Activated CD8-positive, alpha-beta memory T cell treated with anti-CD3 and anti-CD28 coated beads, Interleukin-2, amount 50 U/mL, for 24 hours (primary cell): Measurements from ENCODE around the gene LRRC30.

Source experiments
- DNase-seq: peaks from one replicate; pipeline ENCODE4 v3.0.0-alpha.2; 2020; ENCODE audit errors: extremely low read depth

Gene LRRC30

DNA sequence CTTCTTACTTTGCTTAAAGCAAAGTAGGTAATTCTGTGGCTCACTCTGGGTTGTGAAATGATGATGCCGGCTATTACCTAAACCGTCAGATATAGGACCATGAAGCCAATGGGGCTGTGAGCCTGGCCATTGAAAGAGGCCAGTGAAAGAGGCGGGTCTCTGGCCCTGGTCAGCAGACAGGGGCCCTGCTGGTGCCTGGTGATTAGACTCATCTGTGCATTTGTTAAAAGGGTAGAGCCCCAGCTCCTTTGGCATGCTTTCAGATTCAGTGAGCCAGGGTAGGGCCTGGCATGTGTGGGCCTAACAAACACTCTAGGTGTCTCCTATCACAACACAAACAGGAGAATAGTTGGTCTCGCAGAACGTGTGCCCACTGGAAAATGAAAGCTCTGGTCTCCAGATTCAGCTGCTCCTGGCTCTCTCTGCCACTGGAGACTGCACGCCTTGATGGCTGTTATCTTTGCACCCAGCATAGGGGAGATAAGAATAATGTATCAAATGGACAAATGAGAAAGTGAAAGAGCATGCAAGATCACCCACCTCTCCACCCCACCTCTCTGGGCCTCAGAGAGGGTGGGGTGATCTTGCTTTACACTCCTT is 6.9 kb downstream of the LRRC30 start:
- DNase-seq = no peak

DNA sequence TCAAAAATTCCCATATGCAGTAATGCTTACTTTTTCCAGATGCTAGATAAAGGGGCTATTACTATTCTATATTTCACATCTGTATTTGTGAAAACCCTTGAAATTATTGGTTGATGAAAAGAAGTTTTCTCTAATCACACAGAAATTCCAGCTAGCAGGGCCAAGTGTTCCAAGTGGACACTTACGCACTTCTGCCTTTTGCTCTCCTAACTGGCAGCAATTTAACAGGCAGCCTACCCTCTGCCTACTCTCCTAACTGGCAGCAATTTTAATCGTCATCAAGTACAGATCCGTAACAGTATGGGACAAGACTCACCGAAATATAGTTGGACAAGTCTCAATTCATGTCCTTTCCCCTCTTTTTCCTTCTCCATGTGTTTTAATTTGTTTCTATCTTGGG is 12.0 kb downstream of the LRRC30 start:
- DNase-seq = no peak

DNA sequence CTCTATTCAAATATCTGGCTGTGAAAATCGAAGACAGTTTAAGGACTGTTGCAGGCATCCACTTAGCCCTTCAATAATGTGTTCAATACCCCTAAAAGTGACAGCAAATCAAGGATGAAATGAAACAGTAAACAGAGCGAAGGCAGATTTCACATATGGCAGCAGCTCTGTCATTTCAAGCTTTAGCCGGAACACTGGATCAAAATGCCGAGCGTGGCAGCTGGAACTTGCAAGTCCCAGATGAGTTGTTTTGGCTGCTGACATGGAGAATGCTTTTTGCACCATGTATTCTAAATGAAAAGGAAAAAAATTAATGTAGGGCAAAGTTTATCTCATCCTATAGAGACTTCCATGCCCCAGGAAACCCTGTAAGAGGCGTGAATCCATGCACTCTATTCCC is 18.0 kb downstream of the LRRC30 start:
- no peak for DNase-seq

DNA sequence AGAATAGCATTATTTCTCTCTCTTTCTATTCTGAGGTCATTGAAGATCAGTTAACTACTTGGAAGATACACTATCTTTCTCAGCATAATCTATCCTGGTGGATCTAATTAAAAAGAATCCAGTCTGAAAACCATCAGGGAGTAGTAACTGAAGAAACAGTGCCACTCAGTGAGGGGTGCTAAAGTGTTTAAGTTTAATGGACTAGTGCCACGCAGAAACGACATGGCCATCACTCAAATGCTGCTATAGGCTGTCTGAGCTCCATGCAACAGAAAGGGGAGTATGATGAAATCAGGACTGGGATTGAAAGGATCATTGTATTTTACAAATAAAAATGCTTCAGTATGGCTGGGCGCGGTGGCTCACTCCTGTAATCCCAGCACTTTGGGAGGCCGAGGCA is 23.3 kb downstream of the LRRC30 start:
- DNase-seq = no peak

DNA sequence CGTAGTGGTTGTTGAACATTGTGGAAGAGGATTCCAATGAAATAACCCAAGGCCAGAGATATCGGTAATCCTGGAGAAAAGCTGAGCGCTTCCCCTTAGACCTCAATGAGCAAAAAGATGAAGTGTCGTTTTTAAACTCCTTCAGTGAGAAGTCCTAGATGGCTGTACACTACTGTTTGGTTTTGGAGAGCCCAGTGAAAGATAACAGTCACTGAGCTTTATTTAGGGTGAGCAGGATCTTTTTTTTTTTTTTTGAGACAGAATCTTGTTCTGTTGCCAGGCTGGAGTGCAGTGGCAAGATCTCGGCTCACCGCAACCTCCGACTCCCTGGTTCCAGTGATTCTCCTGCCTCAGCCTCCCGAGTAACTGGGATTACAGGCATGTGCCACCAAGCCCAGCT is 24.2 kb downstream of the LRRC30 start:
- no peak for DNase-seq

DNA sequence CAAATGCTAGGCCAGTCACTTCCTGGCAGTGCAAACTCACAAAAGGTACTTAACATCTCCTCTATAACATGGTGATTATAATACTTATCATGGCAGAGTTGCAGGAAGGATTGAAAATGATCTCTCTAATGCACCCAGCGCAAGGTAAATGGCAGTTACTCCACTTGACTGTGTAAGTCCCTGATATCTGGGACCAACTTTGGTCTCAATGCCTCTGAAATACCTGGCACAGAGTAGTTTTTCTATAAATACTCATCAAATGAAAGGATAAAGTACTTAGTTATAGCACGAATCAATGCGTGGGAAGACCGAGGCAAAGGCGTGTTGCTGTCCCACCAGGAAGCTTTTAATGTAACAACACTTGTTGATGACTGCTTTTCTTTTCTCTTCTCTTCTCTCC is 24.8 kb downstream of the LRRC30 start:
- no peak for DNase-seq

DNA sequence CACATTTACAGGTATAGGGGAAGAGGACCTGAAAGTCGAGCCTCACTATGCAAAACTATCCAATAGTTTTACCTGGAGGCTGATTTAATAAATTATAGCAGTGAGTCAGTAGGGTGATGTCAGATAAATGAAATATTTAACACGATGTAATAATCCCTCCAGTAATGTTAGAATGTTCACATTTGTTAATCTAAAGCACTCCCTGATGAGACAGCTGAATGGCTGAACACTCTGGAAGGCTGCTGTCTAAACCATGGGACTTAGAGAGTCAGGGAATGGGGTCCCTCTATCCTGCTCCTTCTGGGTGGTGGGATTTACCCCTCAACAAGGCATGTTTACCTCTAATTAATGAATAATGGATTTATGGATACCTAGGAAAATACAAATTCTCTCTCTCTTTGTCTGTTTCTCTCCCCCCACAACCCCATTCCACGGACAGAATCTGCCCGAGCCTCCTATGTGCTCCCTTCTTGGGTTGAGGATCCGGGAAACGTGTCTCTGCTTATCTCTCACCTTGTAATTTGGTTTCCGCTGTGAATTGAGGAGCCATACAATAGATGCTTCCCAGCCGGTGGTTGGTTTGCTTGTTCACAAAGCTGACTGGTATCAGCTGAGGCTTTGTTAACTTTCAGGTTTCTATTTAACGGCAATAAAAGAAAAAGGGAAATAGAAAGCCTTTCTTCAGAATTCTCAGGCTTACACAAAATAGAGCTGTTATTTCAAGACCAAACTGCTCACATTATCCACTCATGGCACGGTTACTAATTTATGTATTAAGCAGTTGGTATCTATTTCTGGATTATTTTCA is 25.9 kb downstream of the LRRC30 start:
- no peak for DNase-seq

DNA sequence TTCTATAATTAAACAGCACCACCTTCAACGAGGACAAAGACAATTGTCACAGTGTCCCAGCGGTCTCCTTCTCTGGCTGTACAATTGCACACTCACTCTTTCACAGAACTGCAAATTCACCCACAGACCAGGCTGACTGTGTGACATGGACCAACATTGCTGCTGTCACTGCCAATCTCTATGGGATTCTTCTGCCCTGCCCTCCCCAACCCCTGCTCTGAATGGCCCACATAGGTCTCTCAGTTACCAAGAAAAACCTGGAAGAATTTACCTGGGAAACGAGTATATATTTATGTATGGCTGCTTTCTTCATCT is 26.5 kb downstream of the LRRC30 start:
- DNase-seq = no peak

DNA sequence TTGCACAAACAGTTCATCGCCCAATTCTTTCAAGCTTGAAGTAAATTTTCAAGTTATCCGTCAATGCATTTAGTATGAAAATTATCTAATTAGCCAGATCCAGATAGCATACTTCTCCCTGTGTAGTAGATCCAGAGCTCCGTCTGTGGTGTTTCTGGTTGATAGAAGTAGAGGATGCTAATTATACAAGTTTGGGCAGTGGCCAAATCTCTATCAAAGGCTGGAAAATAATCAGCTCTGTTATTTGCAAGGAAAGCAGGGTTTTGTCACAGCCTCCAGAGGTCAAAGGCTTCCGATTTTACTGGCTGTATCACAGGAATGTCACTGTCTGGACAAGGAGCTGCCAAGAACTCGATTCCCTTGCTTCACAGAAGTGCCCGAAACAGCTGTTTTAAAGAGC is 28.6 kb downstream of the LRRC30 start:
- DNase-seq = no peak

DNA sequence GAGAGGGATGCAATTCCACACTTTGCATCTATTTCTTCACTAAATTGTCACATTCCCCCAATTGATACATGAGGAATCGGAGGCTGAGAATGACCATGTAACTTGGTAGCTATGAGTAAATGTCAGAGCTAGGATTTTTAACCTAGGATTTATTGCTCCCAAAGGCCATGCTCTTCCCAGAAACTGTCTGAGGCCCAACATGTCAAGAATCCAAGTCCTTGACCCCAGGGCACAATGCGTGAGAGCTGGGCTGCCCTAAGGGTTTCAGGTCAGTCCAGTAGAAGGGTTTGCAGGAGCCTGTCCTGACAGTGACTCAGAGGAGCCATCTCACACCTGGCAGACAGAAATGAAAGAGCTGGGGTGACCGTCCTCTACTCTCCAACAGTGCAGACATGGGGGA is 30.3 kb downstream of the LRRC30 start:
- no peak for DNase-seq

DNA sequence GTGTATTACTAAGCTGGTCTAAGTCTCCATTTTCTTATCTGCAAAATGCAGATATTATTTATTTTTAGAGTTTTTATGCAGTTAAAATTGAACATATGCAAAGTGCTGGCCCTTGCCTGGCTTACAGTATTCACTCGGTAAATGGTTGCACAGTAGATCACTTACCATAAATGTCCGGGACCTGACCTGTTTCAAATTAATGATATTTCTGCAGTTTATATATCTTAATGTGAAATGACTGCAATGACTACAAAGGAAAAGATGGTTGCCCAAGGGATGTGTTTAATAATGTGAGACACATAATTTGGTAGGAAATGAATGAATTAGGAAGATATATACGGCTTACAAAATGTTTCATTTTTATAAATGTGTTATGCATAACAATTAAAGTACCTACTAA is 37.1 kb downstream of the LRRC30 start:
- no peak for DNase-seq

DNA sequence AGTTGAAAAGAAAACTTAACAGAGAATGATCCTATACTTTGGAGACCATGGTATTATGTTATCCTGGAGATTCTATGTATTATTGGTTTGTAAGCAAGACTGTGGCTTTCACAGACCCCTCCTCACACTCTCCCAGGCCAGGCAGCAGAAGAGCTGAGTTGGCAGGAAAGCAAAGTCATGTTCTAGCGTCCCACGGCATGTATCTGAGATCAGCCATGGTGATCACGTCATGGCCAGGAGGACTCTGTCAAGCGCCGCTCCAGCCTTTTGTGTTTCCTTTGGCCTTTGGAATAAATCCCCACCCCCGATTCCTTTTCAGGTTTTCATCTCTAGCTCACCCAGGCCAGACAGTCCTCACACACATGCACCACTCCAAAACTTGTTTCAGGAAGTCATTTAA is 39.1 kb downstream of the LRRC30 start:
- DNase-seq = no peak

DNA sequence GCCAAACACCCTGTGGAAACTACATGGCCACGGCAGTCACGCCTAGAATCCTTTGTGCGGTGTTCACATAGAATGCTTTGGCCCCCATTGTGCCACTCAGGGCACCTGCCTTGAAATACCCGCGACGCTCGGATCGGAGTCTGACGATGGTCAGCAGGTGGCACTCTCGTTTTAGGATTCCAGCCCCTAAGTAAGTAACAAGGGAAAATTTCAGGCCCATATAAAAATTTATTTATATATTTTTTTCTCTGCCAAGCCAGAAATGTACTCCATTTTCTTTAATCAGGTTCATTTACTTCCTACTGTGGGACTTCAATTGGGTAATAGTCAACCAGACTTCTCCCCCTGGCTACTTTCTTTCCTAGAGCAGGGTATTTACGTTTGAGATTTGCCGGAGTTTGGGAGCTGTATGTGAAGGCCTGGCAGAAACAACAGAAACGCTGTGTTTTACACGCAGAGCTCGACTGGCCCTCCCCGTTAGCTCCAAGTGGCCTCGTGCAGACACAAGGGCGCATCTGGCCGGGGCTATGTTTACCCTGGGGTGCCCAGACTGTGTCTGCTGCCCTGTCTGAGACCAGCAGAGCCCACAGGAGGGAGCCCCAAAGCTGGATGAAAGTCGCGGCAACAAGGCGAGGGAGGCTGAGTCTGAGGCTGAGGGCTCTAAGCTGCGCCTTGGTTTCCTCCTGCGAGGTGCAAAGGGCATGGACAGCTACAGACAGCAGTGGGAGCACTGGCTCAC is 41.6 kb downstream of the LRRC30 start:
- no peak for DNase-seq

DNA sequence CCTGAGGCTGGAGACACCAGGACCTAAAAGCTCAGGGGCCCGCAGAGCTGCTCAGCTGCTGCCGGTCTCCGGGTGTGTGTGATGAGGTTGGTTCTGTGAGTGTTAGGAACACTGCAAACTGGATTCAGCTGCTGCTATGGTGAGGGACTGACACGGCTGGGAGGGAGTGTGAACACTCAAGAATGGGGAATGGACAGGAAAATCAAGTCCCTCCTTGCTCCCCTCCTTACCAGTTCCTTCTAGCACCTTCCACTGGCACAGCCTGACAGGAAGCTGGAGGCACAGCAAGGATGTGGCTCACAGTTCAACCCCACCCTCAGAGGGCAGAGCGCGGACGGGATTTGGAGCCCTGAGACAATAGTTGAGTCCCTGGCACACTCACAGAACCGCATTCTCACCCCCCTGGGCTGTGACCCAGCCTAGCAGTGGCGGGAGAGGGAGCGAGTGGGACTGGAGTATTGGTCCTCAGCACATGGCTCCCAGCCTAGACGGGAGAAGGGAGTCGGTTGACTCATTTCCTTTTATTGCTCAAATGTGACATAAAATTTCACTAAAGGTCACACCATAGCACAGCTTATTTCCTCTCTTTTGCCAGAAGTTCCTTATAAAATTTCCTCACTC is 42.5 kb downstream of the LRRC30 start:
- DNase-seq = no peak

DNA sequence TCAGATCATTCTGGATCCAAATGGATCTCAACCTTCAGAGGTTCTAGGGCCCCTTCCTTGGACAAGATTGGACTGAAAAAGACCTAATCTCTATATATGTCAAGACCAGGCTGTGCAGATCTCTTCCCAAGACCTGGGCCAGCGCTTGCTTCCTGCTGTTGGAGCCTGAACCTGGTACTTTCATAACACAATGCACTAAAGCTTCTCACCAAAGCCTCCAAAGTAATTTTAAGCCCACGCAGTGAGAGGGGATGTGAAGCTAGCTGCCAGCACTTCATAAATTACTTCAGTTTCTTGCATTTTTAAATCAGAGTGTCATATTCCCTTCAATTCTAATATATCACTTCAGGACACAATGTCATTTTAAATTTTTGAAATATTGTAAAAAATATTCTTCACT is 50.7 kb downstream of the LRRC30 start:
- DNase-seq = no peak
